ENCODE data around the gene APOE. TPM values are rescaled to one million over a fixed set of nuclear protein-coding genes. Genes with fewer than 3 reads are reported as not detected.

Gene APOE
- total and polyA plus RNA-seq, 2 experiments from 2014 or later = 1,133 to 1,438 TPM

DNA sequence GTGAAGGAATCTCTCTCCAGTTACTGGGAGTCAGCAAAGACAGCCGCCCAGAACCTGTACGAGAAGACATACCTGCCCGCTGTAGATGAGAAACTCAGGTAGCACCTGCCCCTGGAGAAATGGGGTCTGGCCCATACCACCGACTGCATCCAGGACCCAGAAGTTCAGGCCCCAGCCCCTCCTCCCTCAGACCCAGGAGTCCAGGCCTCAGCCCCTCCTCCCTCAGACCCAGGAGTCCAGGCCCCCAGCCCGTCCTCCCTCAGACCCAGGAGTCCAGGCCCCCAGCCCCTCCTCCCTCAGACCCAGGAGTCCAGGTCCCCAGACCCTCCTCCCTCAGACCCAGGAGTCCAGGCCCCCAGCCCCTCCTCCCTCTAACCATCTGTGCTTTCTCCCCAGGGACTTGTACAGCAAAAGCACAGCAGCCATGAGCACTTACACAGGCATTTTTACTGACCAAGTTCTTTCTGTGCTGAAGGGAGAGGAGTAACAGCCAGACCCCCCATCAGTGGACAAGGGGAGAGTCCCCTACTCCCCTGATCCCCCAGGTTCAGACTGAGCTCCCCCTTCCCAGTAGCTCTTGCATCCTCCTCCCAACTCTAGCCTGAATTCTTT lies 43.3 kb downstream of the APOE start:
- Histone ChIP-seq H3K9me2 (ENCODE audit: insufficient read depth) (no peaks in the 10 kb centered on the region), H3K27me3 (ENCODE audit: insufficient read depth) (no peaks in the 10 kb centered on the region), H3K36me3 (ENCODE audit: insufficient read depth) (no peaks in the 10 kb centered on the region), H3K79me2 (replicated peaks; ENCODE audit: insufficient read depth) (no peaks in the 10 kb centered on the region), H3K4me2 (no peak overlapping the region), H3K27ac (ENCODE audit: low read depth) (no peak overlapping the region), H3K4me3 (no peak overlapping the region), H2AFZ (no peak overlapping the region), H3F3A (replicated peaks; ENCODE audit: low read depth) (peaks cover 5% of the 10 kb centered on the region; the same call in 1 of the 2 replicates), H4K20me1 (replicated peaks; ENCODE audit: insufficient read depth) (no peaks in the 10 kb centered on the region), H3K4me1 (ENCODE audit: insufficient read depth) (no peaks in the 10 kb centered on the region)
- ATAC-seq (no peak), DNase-seq (ENCODE audit: low spot score) (no peak)
- no peaks in the 10 kb centered on the region; the same call in 2 of the 3 replicates for H3K36me3 Mint-ChIP-seq (ENCODE audit: low read depth)
- H3K4me1 Mint-ChIP-seq = peaks cover 2% of the 10 kb centered on the region; the same call in 1 of the 3 replicates
- no peak overlapping the region; the same call in 2 of the 3 replicates for H3K4me3 Mint-ChIP-seq
- peaks cover 9% of the 10 kb centered on the region for H3K27me3 Mint-ChIP-seq (ENCODE audit: insufficient read depth, low read depth, poor library complexity)
- TF ChIP-seq EZH2 (IDR thresholded peaks at IDR 0.05; ENCODE audit: low read depth, unreplicated experiment) (no peak), ZNF114 (CRISPR knock-in tag; IDR thresholded peaks at IDR 0.05) (no peak)
- no peaks in the 10 kb centered on the region; the same call in 2 of the 3 replicates for H3K9me3 Mint-ChIP-seq
- no peak overlapping the region for H3K27ac Mint-ChIP-seq

- H3K36me3 ChIP-seq (ENCODE audit: insufficient read depth) = no peaks in the 10 kb centered on the region
- peaks cover 2% of the 10 kb centered on the region; the same call in 1 of the 3 replicates for H3K4me1 Mint-ChIP-seq
- no peak for TF ChIP-seq STAT1 (IDR thresholded peaks at IDR 0.05; ENCODE audit: unreplicated experiment)
- TF ChIP-seq CREB1 (CRISPR knock-in tag; IDR thresholded peaks at IDR 0.05; ENCODE audit: low read depth) = no peak
- TF ChIP-seq, protein P1, sequence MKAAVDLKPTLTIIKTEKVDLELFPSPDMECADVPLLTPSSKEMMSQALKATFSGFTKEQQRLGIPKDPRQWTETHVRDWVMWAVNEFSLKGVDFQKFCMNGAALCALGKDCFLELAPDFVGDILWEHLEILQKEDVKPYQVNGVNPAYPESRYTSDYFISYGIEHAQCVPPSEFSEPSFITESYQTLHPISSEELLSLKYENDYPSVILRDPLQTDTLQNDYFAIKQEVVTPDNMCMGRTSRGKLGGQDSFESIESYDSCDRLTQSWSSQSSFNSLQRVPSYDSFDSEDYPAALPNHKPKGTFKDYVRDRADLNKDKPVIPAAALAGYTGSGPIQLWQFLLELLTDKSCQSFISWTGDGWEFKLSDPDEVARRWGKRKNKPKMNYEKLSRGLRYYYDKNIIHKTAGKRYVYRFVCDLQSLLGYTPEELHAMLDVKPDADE (IDR thresholded peaks at IDR 0.05) = no peak
- no peak for TF ChIP-seq CTCF (conservative IDR thresholded peaks at IDR 0.05; ENCODE audit: low read depth in 2 of 2)
- TF ChIP-seq, protein P2, sequence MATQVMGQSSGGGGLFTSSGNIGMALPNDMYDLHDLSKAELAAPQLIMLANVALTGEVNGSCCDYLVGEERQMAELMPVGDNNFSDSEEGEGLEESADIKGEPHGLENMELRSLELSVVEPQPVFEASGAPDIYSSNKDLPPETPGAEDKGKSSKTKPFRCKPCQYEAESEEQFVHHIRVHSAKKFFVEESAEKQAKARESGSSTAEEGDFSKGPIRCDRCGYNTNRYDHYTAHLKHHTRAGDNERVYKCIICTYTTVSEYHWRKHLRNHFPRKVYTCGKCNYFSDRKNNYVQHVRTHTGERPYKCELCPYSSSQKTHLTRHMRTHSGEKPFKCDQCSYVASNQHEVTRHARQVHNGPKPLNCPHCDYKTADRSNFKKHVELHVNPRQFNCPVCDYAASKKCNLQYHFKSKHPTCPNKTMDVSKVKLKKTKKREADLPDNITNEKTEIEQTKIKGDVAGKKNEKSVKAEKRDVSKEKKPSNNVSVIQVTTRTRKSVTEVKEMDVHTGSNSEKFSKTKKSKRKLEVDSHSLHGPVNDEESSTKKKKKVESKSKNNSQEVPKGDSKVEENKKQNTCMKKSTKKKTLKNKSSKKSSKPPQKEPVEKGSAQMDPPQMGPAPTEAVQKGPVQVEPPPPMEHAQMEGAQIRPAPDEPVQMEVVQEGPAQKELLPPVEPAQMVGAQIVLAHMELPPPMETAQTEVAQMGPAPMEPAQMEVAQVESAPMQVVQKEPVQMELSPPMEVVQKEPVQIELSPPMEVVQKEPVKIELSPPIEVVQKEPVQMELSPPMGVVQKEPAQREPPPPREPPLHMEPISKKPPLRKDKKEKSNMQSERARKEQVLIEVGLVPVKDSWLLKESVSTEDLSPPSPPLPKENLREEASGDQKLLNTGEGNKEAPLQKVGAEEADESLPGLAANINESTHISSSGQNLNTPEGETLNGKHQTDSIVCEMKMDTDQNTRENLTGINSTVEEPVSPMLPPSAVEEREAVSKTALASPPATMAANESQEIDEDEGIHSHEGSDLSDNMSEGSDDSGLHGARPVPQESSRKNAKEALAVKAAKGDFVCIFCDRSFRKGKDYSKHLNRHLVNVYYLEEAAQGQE (IDR thresholded peaks at IDR 0.05; ENCODE audit: unreplicated experiment) = no peak
- no peak for TF ChIP-seq ZNF331 (CRISPR knock-in tag; IDR thresholded peaks at IDR 0.05; ENCODE audit: low read depth)
- no peak for TF ChIP-seq JUNB (IDR thresholded peaks at IDR 0.05; ENCODE audit: unreplicated experiment)
- TF ChIP-seq EZH2 (IDR thresholded peaks at IDR 0.05; ENCODE audit: low read depth, unreplicated experiment) = no peak
Observed at GRCh38 chr19:44949550-44949949, 44.0 kb downstream of the APOE start.

More at GRCh38 chr19:44949550-44949949, 44.0 kb downstream of the APOE start:
- H3K27me3 Mint-ChIP-seq (ENCODE audit: insufficient read depth, low read depth, poor library complexity) = peaks cover 8% of the 10 kb centered on the region
- no peak overlapping the region for H3K4me2 ChIP-seq
- no peaks in the 10 kb centered on the region for H3K27me3 ChIP-seq (ENCODE audit: insufficient read depth)
- no peak overlapping the region for H3K27ac ChIP-seq (ENCODE audit: low read depth)
- no peak overlapping the region for H3K4me3 ChIP-seq
- no peak overlapping the region for H2AFZ ChIP-seq
- H4K20me1 ChIP-seq (replicated peaks; ENCODE audit: insufficient read depth) = no peaks in the 10 kb centered on the region
- ATAC-seq = no peak
- H3K27ac Mint-ChIP-seq = no peak overlapping the region
- no peaks in the 10 kb centered on the region for H3K79me2 ChIP-seq (replicated peaks; ENCODE audit: insufficient read depth)
- H3K9me3 Mint-ChIP-seq = no peaks in the 10 kb centered on the region; the same call in 1 of the 3 replicates
- no peaks in the 10 kb centered on the region for H3K4me1 ChIP-seq (ENCODE audit: insufficient read depth)
- no peaks in the 10 kb centered on the region for H3K9me2 ChIP-seq (ENCODE audit: insufficient read depth)
- H3K4me3 Mint-ChIP-seq = no peak overlapping the region
- no peak for DNase-seq (ENCODE audit: low spot score)
- peaks cover 8% of the 10 kb centered on the region; the same call in 1 of the 2 replicates for H3F3A ChIP-seq (replicated peaks; ENCODE audit: low read depth)
- no peaks in the 10 kb centered on the region; the same call in 2 of the 3 replicates for H3K36me3 Mint-ChIP-seq (ENCODE audit: low read depth)

Measured in GM23338 (cell line).